SKM-1 treated with dmso at 0.1 percent for 144 hours (cell line): Measurements from ENCODE around the gene MSLN.
A peak's percentile ranks its signal among the peaks of the same experiment; 100 is the strongest.
"Not testable (repeated sequence)": the region's sequence is repeated elsewhere in the genome, so short reads cannot be mapped to it uniquely, and the experiment has no call there.

Source experiments
- DNase-seq: peaks from one replicate; lab custom pipeline; 2025; ENCODE audit not compliant: unreplicated experiment; lab: John Stamatoyannopoulos, UW

Gene MSLN

DNA sequence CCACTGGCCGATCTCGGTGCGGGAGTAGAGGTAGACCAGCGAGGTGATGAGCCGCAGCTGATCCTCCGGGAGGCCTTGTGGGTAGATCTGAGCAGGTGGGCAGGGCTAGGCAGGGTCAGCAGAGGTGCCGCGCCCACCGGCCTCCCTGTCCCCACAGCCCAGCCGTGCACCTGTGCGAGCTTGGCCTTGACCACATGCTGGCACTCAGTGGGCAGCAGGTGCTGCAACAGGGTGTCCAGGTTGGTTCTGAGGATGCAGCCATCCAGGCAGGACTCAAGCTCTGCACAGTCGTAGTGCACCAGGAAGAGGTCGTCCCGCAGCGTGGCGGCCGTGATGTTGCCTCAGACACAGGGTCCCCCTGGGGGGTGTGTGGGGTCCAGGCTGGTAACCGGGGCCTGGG, 12.4 kb downstream of the MSLN start:
- no peak for DNase-seq

DNA sequence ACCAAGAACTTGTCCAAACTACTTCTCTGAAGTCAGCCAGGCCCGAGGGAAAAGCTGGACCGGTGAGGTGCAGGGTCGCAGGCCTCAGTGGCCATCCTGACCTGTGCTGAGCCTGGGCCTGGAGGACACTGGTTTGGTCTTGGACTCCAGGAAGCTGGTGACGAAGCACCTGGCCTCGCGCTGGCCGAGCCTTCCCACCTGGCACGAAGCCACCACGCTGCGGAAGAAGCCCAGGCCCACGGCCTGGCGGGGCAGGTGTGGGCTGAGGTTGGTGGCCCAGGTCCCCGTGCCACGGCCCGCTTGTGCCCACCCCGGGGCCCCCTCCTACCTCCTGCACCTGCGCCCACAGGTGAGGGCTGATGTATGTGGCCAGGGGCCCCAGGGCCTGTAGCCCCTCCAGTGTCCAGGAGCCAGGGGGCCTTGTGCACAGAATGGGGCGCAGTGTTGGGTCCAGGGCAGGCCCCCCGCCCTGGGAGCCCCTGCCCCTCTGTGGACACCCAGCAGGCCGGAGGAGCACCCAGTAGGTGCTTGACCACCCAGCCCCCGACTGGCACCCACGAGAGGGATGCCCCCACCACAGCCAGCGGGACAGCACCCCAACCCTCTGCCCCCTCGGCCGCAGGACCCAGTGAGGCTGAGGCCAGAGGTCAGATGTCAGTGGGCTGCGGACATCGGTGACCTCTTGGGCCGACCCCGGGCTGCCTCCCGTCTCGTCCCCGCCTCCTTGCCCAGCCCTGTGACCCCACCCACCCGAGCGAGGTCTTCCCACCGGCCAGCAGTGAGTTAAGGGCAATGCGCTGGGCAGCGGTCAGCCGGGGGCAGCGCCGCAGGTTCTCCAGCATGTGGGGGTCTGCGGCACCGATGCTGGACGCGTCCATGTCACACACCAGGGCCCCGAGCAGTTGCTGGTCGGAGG, 13.8 kb downstream of the MSLN start:
- DNase-seq: no peak

DNA sequence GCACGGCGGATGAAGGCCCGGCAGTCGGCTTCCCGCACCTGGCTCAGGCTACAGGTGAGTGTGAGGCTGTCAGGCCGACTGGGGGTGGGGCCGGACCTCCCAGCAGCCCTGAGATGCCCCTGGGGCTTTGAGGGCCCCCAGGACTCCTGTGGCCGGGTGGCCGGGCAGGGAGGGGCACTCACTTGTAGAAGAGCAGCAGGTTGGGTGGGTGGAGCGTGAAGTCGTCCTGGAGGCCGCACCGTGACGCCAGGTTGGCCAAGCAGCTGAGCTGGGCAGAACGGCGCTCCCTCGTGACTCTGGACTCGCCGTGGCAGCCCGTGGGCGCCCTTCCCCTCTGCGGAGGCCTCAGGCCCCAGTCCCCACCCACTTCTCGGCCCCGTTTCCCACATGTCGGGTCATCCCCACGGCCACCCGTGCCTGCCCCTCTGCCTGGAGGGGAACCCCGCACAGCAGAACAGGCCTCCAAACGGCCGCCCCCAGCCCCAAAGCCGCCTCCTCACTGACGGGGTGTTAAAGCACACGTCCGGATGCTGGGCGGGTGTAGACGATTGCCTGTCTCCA, 14.8 kb downstream of the MSLN start:
- no peak for DNase-seq

DNA sequence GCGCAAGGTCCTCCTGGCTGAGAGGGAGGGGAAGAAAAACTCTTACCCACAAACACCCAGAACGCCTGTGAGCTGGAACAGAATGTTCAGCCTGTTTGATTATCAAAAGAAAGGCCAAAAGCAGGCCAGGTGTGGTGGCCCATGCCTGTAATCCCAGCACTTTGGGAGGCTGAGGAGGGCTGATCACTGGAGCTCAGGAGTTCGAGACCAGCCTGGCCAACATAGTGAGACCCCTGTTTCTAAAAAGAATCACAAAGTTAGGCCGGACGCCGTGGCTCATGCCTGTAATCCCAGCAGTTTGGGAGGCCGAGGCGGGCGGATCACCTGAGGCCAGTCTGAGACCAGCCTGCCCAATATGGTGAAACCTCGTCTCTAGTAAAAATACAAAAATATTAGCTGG, 15.8 kb downstream of the MSLN start:
- DNase-seq: not testable (repeated sequence)

DNA sequence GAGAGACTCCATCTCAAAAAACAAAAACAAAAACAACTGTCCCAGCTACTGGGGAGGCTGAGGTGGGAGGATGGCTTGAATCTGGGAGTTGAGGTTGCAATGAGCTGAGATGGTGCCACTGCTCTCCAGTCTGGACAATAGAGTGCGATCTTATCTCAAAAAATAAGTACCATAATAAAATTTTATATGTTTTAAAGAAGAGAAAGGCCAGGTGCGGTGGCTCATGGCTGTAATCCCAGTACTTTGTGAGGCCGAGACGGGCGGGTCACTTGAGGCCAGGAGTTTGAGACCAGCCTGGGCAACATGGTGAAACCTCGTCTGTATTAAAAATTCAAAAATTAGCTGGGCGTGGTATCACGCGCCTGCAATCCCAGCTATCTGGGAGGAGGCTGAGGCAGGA, 16.3 kb downstream of the MSLN start:
- no peak for DNase-seq

DNA sequence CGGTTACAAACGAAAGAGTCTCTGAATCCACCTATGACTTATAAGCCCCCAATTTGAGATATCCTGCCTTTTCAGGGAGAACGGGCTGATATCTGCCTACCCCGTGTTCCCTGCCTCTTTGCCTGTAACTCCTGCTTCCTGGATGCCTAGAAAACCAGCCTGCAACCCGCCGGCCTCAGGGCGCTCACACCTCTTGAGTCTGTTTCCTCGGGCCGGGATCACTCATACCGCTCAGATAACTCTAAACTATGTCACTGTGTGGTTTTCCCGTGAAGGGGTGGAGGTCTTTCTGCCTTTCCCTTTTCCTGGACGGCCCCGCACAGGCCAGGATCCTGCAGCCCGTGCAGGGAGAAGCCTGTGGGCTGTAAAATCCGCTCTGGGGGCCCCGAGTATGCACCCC, 17.3 kb downstream of the MSLN start:
- DNase-seq: no peak

DNA sequence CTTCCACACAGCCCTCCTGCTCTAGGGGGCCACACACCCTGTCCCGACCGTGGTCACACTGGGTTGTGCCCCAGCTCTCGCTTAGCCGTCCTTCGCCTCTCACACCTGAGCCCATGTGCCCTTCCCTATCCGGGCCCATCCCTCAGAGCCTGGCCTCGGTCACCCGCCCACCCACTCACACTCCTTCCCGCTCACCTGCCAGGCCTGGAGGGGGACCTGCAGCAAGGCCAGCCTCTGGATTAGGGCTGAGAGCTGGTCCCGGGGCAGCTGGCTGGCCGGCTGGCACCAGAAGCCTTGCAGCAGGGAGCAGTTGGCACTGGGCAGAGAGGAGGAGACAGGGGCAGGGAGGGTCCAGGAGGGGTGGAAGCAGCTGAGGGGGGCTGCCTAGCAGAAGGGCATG, 17.9 kb downstream of the MSLN start:
- DNase-seq: no peak

DNA sequence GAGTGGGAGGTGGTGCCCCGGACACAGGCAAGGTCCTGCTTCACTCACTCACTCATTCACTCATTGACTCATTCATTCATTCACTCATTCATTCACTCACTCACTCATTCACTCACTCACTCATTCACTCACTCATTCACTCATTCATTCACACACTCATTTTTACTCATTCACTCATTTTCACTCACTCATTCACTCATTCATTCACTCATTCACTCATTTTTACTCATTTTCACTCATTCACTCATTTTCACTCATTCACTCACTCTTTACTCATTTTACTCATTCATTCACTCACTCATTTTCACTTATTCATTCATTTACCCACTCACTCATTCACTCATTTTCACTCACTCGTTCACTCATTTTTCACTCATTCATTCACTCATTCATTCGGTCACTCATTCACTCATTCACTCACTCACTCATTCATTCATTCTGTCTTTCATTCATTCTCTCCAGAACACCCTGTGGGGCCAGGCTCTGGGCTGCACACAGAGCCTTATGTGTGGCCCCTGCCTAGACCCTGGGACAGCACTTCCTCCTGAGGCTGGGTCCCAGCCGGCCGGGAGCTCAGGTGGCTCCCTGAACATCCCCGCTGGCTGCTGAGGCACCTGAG, 18.5 kb downstream of the MSLN start:
- no peak for DNase-seq

DNA sequence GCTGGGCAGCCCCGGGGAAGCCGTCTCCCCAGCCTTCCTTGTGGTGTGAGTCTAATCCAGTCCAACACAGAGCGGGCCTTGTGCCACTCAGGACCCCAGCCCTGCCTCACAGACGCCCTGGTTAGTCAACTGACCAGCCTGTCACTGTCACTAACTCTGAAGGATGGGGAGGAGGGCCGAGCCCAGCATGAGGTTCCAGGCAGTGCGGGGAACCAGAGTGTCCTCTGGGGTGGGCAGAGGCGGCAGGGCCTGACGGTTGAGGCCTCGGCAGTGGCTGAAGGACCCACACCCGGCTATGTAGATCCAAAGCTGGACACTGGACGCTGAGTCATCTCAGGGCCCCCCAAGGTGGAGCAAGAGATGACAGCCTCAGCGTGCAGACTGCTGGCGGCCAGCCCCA, 19.0 kb downstream of the MSLN start:
- no peak for DNase-seq

DNA sequence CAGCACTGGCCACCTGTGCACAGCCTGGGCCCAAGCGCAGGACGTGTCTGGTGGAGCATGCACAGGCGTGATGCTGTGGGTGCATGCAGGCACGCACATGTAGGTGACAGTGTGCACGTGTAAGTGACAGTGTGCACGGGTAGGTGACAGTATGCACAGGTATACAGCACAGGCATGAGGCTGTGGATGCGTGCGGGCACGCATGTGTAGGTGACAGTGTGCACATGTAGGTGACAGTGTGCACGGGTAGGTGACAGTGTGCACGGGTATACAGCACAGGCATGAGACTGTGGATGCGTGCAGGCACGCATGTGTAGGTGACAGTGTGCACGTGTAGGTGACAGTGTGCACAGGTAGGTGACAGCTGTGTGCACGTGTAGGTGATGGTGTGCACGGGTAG, 19.8 kb downstream of the MSLN start:
- DNase-seq: no peak

DNA sequence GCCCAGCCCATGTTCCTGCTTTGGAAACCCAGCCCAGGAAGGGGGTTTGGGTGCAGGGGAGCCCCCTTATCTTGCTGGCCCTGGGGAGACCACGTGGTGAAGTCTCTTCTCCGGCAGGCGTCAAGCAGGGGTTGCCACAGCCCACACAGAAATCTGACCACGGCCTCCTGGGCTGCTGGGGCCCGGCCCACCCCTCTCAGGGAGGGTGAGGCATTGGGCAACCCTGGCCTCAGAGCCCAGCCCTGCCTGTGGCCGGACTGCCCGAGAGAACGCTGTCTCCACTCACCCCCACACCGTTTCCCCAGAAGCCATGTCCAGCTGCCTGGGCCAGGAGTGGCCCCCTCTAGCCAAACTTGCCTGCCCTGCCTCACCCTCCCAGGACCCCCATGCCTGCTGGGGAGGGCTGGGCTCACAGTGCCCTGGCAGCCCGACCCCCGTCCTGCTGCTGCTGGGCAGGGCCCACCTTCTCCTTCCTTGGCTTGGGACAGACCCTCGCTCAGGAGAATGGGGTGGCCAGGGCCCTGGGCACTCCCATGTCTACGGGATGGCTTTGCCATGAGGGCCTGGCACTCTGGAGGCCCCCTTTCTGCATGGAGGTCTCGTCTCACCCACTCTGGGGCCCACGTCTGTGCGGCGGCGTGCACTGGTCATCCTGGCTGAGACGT, 20.9 kb downstream of the MSLN start:
- DNase-seq: no peak

DNA sequence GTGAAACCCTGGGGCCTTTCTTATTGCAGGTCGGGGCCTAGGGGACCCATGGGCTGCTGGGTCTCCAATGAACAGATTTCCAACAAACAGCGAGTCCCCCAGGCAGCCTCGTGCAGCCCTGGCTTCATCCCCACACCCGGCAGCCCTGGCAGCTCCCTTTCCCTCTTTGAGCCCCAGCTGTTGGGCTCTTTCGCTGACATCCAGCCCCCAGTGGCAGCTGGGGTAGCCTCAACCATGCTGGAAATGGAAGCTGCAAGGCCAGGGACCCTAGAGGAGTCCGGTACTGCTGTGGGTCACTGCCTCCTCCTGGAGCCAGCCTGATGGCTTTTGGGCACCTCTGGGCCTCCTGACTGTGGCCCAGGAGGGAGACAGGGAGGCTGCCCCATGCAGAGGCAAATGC, 21.7 kb downstream of the MSLN start:
- DNase-seq: no peak

DNA sequence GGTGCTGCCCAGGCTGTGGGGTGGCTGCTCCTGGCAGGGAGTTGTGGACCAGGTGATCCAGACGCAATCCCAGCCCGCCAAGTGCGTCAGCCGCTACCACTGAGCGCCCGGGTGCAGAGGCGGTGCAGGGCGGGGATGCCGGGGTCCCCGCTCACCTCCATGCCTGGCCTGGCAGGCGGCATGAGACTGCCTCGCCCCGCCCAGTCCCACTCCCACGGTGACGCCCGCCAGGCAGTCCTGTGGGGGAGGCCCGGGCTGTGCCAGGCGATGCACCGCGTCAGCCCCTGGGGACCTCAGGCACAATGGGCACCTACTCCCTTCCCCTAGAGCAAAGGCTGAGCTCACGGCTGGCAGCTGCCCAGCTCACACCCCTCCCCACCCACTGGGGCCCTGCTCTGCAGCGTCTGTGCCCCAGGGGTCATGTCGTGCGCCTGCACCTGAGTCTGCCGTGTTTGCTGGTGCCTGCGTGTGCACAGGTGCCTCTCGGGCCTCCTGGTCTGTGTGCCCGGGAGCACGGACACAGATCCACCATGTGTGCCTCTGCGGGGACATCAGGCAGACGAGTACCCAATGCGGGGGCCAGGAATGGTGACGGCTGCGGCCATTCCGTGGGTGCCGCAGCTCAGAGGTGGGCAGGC, 22.4 kb downstream of the MSLN start:
- no peak for DNase-seq

DNA sequence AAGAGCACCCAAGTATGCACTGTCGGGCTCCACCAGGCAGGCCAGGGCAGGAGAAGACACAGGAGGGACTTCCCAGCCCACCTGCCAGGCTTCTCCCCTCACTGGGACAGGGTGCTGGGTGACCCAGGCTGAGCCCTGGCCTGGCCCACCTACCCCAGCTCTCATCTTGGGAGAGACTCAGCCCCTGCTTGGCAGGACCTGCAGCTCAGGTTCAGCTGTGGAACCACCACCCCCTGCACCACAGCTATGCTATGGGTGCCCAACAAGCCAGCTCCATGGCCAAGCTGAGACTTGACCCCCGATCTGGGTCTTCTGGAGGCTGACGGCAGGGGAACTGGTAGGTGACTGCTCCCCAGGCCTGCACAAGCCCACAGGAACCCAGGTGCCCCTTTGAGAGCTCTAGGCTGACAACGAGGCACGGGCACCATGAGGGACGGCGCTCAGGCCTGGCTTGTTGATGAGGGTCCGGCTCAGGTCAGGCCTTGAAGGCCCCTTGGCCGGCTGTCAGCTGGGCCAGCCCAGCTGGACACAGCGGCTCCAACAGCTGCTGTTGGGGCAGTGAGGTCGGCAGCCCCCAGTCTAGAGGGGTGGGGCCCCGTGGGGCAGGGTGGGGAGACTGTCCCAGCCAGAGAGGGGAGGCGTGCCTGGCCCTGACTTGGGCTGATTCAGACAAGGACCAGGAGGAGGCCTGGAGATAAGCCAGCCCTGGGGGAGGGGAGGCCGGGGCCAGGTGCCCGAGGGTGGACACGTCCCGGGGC, 23.0 kb downstream of the MSLN start:
- DNase-seq: no peak

DNA sequence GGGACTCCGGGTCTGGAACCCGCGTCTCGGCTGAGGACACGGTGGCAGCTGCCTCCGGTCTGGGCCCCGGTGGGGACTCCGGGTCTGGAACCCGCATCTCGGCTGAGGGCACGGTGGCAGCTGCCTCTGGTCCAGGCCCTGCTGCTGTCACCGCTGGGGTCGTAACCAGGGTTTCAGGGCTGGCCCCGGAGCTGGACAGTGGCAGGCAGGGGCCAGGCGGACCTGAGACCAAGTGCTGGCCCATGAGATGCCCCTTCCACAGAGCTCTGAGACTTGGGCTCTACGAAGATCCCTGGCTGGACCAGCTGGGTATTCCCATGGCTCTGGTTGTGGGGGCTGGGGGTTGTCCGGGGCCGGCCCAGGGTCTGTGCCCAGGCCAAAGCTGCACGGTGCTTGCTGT, 23.9 kb downstream of the MSLN start:
- no peak for DNase-seq

DNA sequence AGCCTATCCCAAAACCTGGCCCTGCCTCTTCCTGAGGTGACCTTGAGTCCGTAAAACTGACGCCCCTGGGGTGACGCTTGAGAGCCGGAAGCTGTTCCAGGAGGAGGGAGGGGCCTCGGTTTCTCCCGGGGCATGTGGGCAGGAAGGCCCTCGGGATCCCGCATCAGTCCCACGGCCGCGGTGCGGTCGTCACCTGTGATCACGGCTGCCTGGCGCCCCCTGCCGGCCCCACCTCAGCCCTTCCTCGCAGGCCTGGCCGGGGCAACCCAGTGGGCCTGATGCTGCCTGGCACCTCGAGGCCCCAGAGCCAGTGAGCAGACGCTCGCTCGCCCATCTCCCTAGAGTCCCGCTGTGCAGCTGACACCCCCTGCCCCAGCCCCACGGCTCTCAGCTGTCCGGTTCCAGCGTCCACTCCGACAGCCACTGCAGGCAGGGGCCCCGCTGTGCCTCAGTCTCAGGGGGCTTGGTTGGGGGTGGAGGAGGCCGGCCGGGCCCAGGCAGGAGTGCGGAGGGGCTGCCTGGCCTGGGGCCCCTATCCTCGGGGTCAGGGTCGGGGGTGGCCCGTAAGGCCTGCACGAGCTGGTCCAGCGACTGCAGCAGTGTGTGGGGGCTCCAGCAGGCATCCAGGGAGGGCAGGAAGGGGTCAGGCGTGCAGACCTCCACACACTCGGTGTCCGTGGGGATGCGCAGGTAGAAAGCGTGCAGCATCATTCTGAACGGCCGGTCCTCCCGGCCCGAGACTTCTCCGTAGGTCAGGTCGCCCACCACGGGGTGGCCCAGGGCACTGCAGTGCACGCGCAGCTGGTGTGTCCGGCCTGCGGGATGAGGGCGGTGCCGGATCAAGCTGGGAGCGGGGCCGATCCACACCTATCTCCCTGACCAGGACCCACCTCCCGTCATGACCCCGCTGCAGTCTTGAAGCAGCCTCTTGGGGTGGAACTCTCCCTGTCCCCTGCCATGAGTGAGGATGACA, 25.3 kb downstream of the MSLN start:
- DNase-seq: peak; percentile 29

DNA sequence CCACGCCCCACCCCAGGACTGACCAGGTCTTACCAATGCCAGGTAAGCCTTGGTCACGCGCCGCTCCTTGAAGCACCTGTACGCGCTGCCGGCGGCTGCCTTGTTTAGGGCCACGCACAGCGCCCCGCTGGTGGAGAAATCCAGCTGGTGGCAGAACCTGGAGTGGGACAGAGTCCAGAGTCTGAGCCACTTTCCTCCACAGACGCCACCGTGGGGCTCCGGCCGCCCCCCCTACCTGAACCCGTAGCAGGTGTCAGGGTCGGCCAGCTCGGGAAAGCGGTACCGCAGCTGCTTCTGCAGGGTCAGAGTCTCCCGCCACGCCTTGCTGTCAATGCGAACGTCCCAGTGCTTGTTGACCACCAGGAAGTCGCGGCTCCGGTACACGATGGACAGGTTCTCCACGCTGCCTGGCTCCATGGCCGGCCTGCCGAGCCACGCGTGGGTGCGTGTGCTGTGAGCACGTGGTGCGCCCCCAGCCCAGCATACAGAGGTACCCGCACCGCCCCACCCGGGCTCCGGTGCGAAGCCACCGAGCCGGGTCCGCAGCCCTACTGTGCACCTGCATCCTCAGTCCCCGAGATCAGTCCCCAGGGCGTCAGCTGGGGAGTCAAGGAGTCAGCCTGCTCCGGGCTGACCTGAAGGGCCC, 26.9 kb downstream of the MSLN start:
- DNase-seq: no peak

DNA sequence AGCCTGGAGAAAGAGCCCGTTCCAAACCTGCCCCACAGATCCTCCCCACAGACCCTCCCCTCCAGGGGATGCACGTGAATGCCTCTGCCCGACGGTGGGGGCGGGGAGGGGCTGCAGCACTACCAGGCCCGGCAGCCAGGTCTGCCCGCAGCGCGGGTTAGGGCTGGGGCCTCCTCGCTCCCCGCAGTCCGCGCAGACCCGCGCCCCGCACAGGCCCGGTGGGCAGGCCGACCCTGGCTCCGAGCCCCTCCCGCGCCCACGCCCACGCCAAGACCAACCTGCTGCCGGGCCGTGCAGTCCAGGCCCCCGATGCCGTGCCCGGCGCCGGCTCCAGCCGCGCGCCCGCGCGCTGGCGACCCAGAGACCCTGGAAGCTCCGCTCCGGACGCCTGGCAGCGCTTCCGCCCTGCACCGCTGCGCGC, 27.5 kb downstream of the MSLN start, which contains the start of gene RPUSD1:
Gene RPUSD1 (minus strand): TSS at position 404 of the 421 bp plus-strand sequence. CDS start 644 bp downstream, outside the sequence.
- DNase-seq: no peak
